Tibial nerve (tissue), 4 donors: ENCODE results near the gene KRT79. TPM values are rescaled to one million over a fixed set of nuclear protein-coding genes. Genes with fewer than 3 reads are reported as not detected.

ENCODE experiments used
- DNase-seq, 2 donors: peaks; one replicate each; pipeline ENCODE4 v3.0.0-alpha.2; 2019; ENCODE audit warnings: low spot score in 2 of 2
- H3K27ac ChIP-seq, 4 donors: fragments of 200-600 bp; sonication (generic) in 3 of 4; one replicate each; pipeline ENCODE4 v1.5.1; 2017 to 2019; ENCODE audit warnings: mild to moderate bottlenecking in 1 of 4
- H3K27me3 ChIP-seq, 2 donors: fragments of 200-600 bp; sonication (generic) in 1 of 2; one replicate each; pipeline versions ENCODE4 v1.5.1 to v1.6.0; 2017 to 2019
- H3K36me3 ChIP-seq, 3 donors: fragments of 200-600 bp; sonication (generic); one replicate each; pipeline ENCODE4 v1.5.1; 2018 to 2019
- H3K4me1 ChIP-seq, 4 donors: fragments of 200-600 bp; sonication (generic) in 3 of 4; one replicate each; pipeline ENCODE4 v1.5.1; 2017 to 2019
- H3K4me3 ChIP-seq, 4 donors: fragments of 200-600 bp; sonication (generic) in 3 of 4; one replicate each; pipeline ENCODE4 v1.5.1; 2017 to 2019; ENCODE audit warnings: mild to moderate bottlenecking in 1 of 4, moderate library complexity in 1 of 4
- H3K9me3 ChIP-seq, 4 donors: fragments of 200-600 bp; sonication (generic) in 3 of 4; one replicate each; pipeline ENCODE4 v1.5.1; 2017 to 2019
- CTCF ChIP-seq, 5 experiments: fragments of 200-600 bp in 3 of 5; fragments of 450-650 bp in 2 of 5; sonication (generic) in 3 of 5; IDR thresholded peaks; one replicate each; pipeline ENCODE4 v1.5.1; 2016 to 2019; ENCODE audit warnings: antibody characterized with exemption in 5 of 5, mild to moderate bottlenecking in 3 of 5, moderate library complexity in 2 of 5
- EP300 ChIP-seq, 2 donors: sonication (generic); formaldehyde crosslinking; IDR thresholded peaks; one replicate each; pipeline ENCODE4 v1.6.1; 2017; ENCODE audit warnings: antibody characterized with exemption in 2 of 2, mild to moderate bottlenecking in 1 of 2
- POLR2A ChIP-seq, 2 donors: fragments of 450-650 bp; IDR thresholded peaks; one replicate each; pipeline ENCODE4 v1.6.1; 2017; ENCODE audit warnings: antibody characterized with exemption in 2 of 2, mild to moderate bottlenecking in 2 of 2, moderate library complexity in 2 of 2
- WGBS, 2 donors: methylation state at CpG; one replicate each; pipeline ENCODE4 v1.1.5; 2018; 5-methylcytosine and 5-hydroxymethylcytosine counted together
- total RNA-seq, 4 donors: library from RNA; depleted of rRNA; stranded (reverse); fragments of >200 nt; gene quantifications; one replicate each; pipeline ENCODE4 v1.1.0, GENCODE V29; 2016

Gene KRT79
- total RNA-seq, 4 donors from 2014 or later, result 3.9 TPM; not detected in 3

- no peaks in the 10 kb centered on the region for H3K36me3 ChIP-seq
- no peak overlapping the region for H3K27ac ChIP-seq
- no peak overlapping the region for H3K4me3 ChIP-seq
- WGBS, 2 donors, result 87 to 88% methylated on average over 5 of the region's 5 CpGs
- peaks cover 0 to 9% (median 0%) of the 10 kb centered on the region in 4 donors for H3K4me1 ChIP-seq
- no peak for DNase-seq
- H3K9me3 ChIP-seq, result no peaks in the 10 kb centered on the region
- peaks cover 0 to 19% of the 10 kb centered on the region in 2 donors for H3K27me3 ChIP-seq
- TF ChIP-seq EP300 (IDR thresholded peaks at IDR 0.05) (no peak), CTCF (IDR thresholded peaks at IDR 0.05) (no peak), POLR2A (IDR thresholded peaks at IDR 0.05) (no peak)
Observed at GRCh38 chr12:52794479-52795331, 39.4 kb downstream of the KRT79 start.

- DNase-seq, result no peak
- TF ChIP-seq CTCF (IDR thresholded peaks at IDR 0.05) (no peak), EP300 (IDR thresholded peaks at IDR 0.05) (no peak), POLR2A (IDR thresholded peaks at IDR 0.05) (no peak)
- no peak overlapping the region for H3K27ac ChIP-seq
- no peaks in the 10 kb centered on the region for H3K9me3 ChIP-seq
- peaks cover 0 to 32% of the 10 kb centered on the region in 2 donors for H3K27me3 ChIP-seq
- peaks cover 0 to 9% (median 0%) of the 10 kb centered on the region in 4 donors for H3K4me1 ChIP-seq
- no peak overlapping the region for H3K4me3 ChIP-seq
- WGBS, 2 donors, result 89 to 90% methylated on average over 9 to 10 of the region's 10 CpGs
- no peaks in the 10 kb centered on the region for H3K36me3 ChIP-seq
Observed at GRCh38 chr12:52792185-52793029, 41.7 kb downstream of the KRT79 start.

- TF ChIP-seq EP300 (IDR thresholded peaks at IDR 0.05) (no peak), POLR2A (IDR thresholded peaks at IDR 0.05) (no peak), CTCF (IDR thresholded peaks at IDR 0.05) (no peak)
- WGBS, 2 donors, result 90 to 91% methylated on average over 12 of the region's 12 CpGs
- no peaks in the 10 kb centered on the region for H3K9me3 ChIP-seq
- H3K36me3 ChIP-seq, result no peaks in the 10 kb centered on the region
- H3K27ac ChIP-seq, result no peak overlapping the region
- no peak overlapping the region for H3K4me3 ChIP-seq
- peaks cover 0 to 32% of the 10 kb centered on the region in 2 donors for H3K27me3 ChIP-seq
- peaks cover 0 to 9% (median 0%) of the 10 kb centered on the region in 4 donors for H3K4me1 ChIP-seq
- DNase-seq, result no peak
Observed at GRCh38 chr12:52791271-52792184, 42.6 kb downstream of the KRT79 start.

GRCh38 chr12:52790427-52791270 is 43.5 kb downstream of the KRT79 start:
- H3K4me1 ChIP-seq, result peaks cover 0 to 9% (median 0%) of the 10 kb centered on the region in 4 donors
- 59 to 64% methylated on average over 16 to 19 of the region's 19 CpGs for WGBS, 2 donors
- no peaks in the 10 kb centered on the region for H3K9me3 ChIP-seq
- no peak for TF ChIP-seq EP300 (IDR thresholded peaks at IDR 0.05)
- no peak for TF ChIP-seq POLR2A (IDR thresholded peaks at IDR 0.05)
- no peak overlapping the region for H3K4me3 ChIP-seq
- H3K27ac ChIP-seq, result no peak overlapping the region
- DNase-seq, result no peak
- H3K36me3 ChIP-seq, result no peaks in the 10 kb centered on the region
- H3K27me3 ChIP-seq, result peaks cover 0 to 32% of the 10 kb centered on the region in 2 donors
